Osteoblast (primary cell): ENCODE measurements around the gene NAXD. TPM values are rescaled to one million over a fixed set of nuclear protein-coding genes. Genes with fewer than 3 reads are reported as not detected.
A peak's percentile ranks its signal among the peaks of the same experiment; 100 is the strongest.
"Not testable (repeated sequence)": the region's sequence is repeated elsewhere in the genome, so short reads cannot be mapped to it uniquely, and the experiment has no call there.

Source experiments
- DNase-seq: peaks from one replicate; pipeline ENCODE4 v3.0.0; 2011; ENCODE audit warnings: low spot score, mixed read lengths; ENCODE audit not compliant: insufficient read length; ENCODE audit errors: missing footprints
- H2AFZ ChIP-seq: 2 replicates; pipeline ENCODE4 v1.6.0; 2011; ENCODE audit warnings: mild to moderate bottlenecking, low read length
- H3K27ac ChIP-seq: 2 replicates; pipeline ENCODE4 v1.5.1; 2011; ENCODE audit warnings: mild to moderate bottlenecking, low read depth, low read length, moderate library complexity
- H3K27me3 ChIP-seq: 2 replicates; pipeline ENCODE4 v1.6.0; 2012; ENCODE audit warnings: mild to moderate bottlenecking, control low read depth, inconsistent platforms, low read length, moderate library complexity; ENCODE audit not compliant: insufficient read depth
- H3K36me3 ChIP-seq: 2 replicates; pipeline ENCODE4 v1.5.1; 2011; ENCODE audit warnings: mild to moderate bottlenecking, low read length, control low read depth, moderate library complexity; ENCODE audit not compliant: insufficient read depth
- H3K4me1 ChIP-seq: 2 replicates; pipeline ENCODE4 v1.5.1; 2011; ENCODE audit warnings: mild to moderate bottlenecking, low read length, control low read depth, moderate library complexity; ENCODE audit not compliant: insufficient read depth
- H3K4me2 ChIP-seq: 2 replicates; pipeline ENCODE4 v1.6.0; 2011; ENCODE audit warnings: mild to moderate bottlenecking, low read length; ENCODE audit not compliant: insufficient read depth
- H3K4me3 ChIP-seq: fragments of 200-600 bp; sonication (generic); 3 replicates; pipeline ENCODE4 v1.5.1; 2012; ENCODE audit warnings: mild to moderate bottlenecking, low read length, inconsistent platforms; ENCODE audit not compliant: insufficient read depth
- H3K79me2 ChIP-seq: 2 replicates; pipeline ENCODE4 v1.6.0; 2012; ENCODE audit warnings: mild to moderate bottlenecking, low read length, control low read depth, inconsistent platforms; ENCODE audit not compliant: insufficient read depth
- H3K9me3 ChIP-seq: 2 replicates; pipeline ENCODE4 v1.5.1; 2011; ENCODE audit warnings: low read depth, low read length, control low read depth
- H4K20me1 ChIP-seq: 2 replicates; pipeline ENCODE4 v1.6.0; 2012; ENCODE audit warnings: mild to moderate bottlenecking, low read length, control low read depth; ENCODE audit not compliant: insufficient read depth
- CTCF ChIP-seq: IDR thresholded peaks from 2 replicates; pipeline ENCODE4 v1.5.1; 2011; ENCODE audit warnings: mild to moderate bottlenecking, low read depth, low read length, moderate library complexity; ENCODE audit errors: extremely low read depth
- total RNA-seq: library from RNA; depleted of rRNA; stranded (reverse); fragments of >200 nt; gene quantifications from 2 replicates; pipeline ENCODE4 v1.2.3, GENCODE V29; 2012

The NAXD gene
- total RNA-seq: 13.8 and 15.9 TPM in 2 replicates

DNA sequence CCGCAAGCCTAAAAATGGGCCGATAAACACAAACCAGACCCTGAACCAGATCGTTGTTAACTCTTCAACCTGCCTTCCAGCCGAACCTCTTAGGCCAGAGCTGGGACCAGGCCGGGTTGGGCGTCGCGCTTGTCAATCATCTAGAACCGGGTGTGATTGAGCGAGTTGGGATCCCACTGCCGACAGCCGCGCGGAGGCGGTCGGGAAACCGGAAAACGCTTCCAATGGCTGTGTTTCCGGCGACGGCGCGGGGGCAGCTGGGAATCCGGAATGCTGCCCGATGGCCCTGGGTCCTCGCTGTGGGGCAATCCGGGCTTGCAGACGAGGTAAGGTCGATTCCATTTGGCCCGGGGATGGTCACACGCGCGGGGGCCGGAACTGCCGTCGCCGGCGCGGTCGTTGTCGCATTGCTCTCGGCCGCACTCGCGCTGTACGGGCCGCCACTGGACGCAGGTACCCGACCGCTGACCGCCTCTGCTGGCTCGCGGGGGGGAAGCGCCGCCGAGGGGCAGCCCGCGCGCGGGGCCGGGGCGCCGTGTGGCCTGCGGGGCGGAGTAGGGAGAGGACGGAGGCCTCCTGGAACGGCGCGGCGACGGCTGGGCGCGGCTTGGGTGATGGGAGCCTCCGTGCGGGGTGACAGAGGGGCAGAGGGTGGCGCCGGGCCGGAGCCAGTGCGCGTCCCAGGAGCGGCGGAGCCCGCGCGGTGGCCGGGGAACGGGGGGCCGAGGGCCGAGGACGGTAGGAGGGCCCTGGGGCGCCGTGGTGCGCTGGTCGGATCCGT lies at the start of gene NAXD:
Gene NAXD, plus strand, starts transcription at position 224 of the 781 bp plus-strand sequence. Its CDS starts 57 bp downstream, at position 281.
- Histone ChIP-seq H3K4me3 (peak within 1 kb of the TSS; percentile 93), H3K4me2 (peak within 1 kb of the TSS; percentile 95), H3K36me3 (no peaks in the 10 kb centered on the region), H4K20me1 (peaks cover 41% of the 10 kb centered on the region), H3K27ac (peak within 1 kb of the TSS; percentile 85), H3K27me3 (no peaks in the 10 kb centered on the region), H2AFZ (peak within 1 kb of the TSS; percentile 93), H3K4me1 (peaks cover 26% of the 10 kb centered on the region), H3K9me3 (no peaks in the 10 kb centered on the region), H3K79me2 (peaks cover 51% of the 10 kb centered on the region)
- peak; percentile 100 for DNase-seq
- no peak for TF ChIP-seq CTCF

- Histone ChIP-seq H3K4me2 (no peak overlapping the region), H3K4me1 (peaks cover 11% of the 10 kb centered on the region), H3K4me3 (no peak overlapping the region), H3K36me3 (no peaks in the 10 kb centered on the region), H2AFZ (no peak overlapping the region), H3K79me2 (no peaks in the 10 kb centered on the region), H3K27ac (no peak overlapping the region), H4K20me1 (no peaks in the 10 kb centered on the region), H3K9me3 (no peaks in the 10 kb centered on the region), H3K27me3 (peaks cover 23% of the 10 kb centered on the region)
- TF ChIP-seq CTCF: no peak
- DNase-seq: no peak
Observed at GRCh38 chr13:110566171-110566570, 49.2 kb upstream of the NAXD start.

DNA sequence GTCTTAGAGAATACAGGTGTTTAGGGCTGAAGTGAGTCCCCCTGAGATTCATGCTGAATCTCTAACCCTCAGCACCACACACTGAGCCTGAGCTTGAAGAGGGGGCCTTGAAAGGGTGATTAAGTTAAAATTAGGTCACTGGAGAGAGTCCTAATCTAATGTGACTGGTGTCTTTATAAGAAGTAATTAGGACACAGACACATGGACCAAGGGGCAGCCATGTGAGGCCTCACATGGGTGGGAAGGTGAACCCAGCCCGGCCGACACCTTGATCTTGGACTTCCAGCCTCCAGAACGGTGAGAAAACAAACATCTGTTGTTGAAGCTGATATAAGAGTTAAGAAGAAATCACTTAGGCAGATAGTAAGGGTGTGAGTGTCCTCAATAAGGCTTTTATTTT lies 46.7 kb upstream of the NAXD start:
- no peaks in the 10 kb centered on the region for H3K9me3 ChIP-seq
- TF ChIP-seq CTCF: no peak
- no peak overlapping the region for H3K4me2 ChIP-seq
- no peak overlapping the region for H3K27ac ChIP-seq
- H3K4me3 ChIP-seq: no peak overlapping the region
- H3K79me2 ChIP-seq: no peaks in the 10 kb centered on the region
- DNase-seq: no peak
- H3K27me3 ChIP-seq: peaks cover 47% of the 10 kb centered on the region
- no peaks in the 10 kb centered on the region for H3K4me1 ChIP-seq
- no peaks in the 10 kb centered on the region for H4K20me1 ChIP-seq
- H3K36me3 ChIP-seq: no peaks in the 10 kb centered on the region
- H2AFZ ChIP-seq: no peak overlapping the region

DNA sequence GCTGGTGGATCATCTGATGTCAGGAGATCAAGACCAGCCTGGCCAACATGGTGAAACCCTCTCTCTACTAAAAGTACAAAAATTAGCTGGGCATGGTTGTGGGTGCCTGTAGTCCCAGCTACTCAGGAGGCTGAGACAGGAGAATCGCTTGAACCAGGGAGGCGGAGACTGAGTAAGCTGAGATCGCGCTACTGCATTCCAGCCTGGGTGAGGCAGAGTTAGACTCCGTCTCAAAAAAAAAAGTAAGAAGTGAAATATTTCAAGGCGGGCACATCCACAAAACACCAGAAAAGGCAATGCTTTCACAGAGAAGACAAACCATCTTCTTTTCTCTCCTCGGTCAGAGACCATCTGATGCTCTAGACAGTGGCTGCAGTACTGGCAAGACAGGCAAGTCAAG lies 45.4 kb upstream of the NAXD start:
- not testable (repeated sequence) for DNase-seq, H3K4me2 ChIP-seq, H3K79me2 ChIP-seq, H4K20me1 ChIP-seq, H3K27ac ChIP-seq, H3K9me3 ChIP-seq, H3K36me3 ChIP-seq, H3K4me3 ChIP-seq, H3K4me1 ChIP-seq, H2AFZ ChIP-seq
- H3K27me3 ChIP-seq: peaks cover 61% of the 10 kb centered on the region
